H1 (cell line): Measurements from ENCODE around the gene ASF1B. TPM values are rescaled to one million over a fixed set of nuclear protein-coding genes. Genes with fewer than 3 reads are reported as not detected.

Experiments
- ATF2 ChIP-seq: IDR thresholded peaks from 2 replicates; pipeline ENCODE4 v1.6.1; 2012; ENCODE audit warnings: low read length, inconsistent platforms
- CBX5 ChIP-seq: fragments of 300-800, 300-1000 bp; sonication (generic); IDR thresholded peaks from 2 replicates; pipeline ENCODE4 v1.7.1; 2016; ENCODE audit warnings: antibody characterized with exemption, low read length, low read depth
- CHD7 ChIP-seq: fragments of 300-600 bp; sonication (generic); IDR thresholded peaks from 2 replicates; pipeline ENCODE4 v1.7.1; 2012; ENCODE audit warnings: low read length, moderate library complexity, mild to moderate bottlenecking, inconsistent platforms; ENCODE audit not compliant: insufficient replicate concordance
- EZH2 ChIP-seq: fragments of 200-600 bp; sonication (generic); IDR thresholded peaks from 2 replicates; pipeline ENCODE4 v1.7.1; 2012; ENCODE audit warnings: low read depth, mild to moderate bottlenecking, moderate library complexity, low read length, inconsistent platforms; ENCODE audit not compliant: severe bottlenecking
- GTF2F1 ChIP-seq: IDR thresholded peaks from 2 replicates; pipeline ENCODE4 v1.6.1; 2012; ENCODE audit warnings: low read depth, low read length, improper control_type of control experiment, borderline replicate concordance
- KDM1A ChIP-seq: fragments of 200-600, 300-600 bp; sonication (generic); IDR thresholded peaks from 2 replicates; pipeline ENCODE4 v1.7.1; 2016; ENCODE audit warnings: mild to moderate bottlenecking, low read length, borderline replicate concordance
- POLR2AphosphoS5 ChIP-seq: IDR thresholded peaks from 2 replicates; pipeline ENCODE4 v1.6.1; 2011; ENCODE audit warnings: low read depth, low read length
- POU5F1 ChIP-seq: IDR thresholded peaks from 2 replicates; pipeline ENCODE4 v1.6.1; 2011; ENCODE audit warnings: low read depth, mild to moderate bottlenecking, low read length, moderate library complexity
- polyA plus RNA-seq, 7 experiments: library from polyadenylated mRNA; depleted of rRNA in 3 of 7; stranded (reverse) in 5 of 7; unstranded in 2 of 7; fragments of >200 nt in 5 of 7; fragments of 200-250 nt in 2 of 7; gene quantifications; 1 replicate in 5 of 7; 2 replicates in 1 of 7; 4 replicates in 1 of 7; pipeline versions ENCODE4 v1.2.1 to v1.2.3, GENCODE V29; 2011 to 2013; ENCODE audit warnings: missing spikeins in 2 of 7, mixed read lengths in 2 of 7
- total RNA-seq: library from RNA; stranded (reverse); fragmentation: NEBNext Ultra II Directional; extraction: Animal tissue kit (Norgen Biotek cat#: 25700); gene quantifications from 2 replicates; pipeline ENCODE4 v1.2.1, GENCODE V29; 2021

ASF1B gene
- total and polyA plus RNA-seq, 2 of the 8 experiments (the other 6 are each of a cell fraction or from before 2014, with no cell fraction given): 32.6 to 59.2 TPM

GRCh38 chr19:14136509-14137281, at the start of gene ASF1B (continued):
- TF ChIP-seq CBX5 (no peak), POLR2AphosphoS5 (peak; percentile 93), EZH2 (no peak), GTF2F1 (no peak), KDM1A (no peak), ATF2 (peak; percentile 55; the same call in 1 of the 2 replicates), CHD7 (no peak), POU5F1 (no peak)
